A549 (cell line): ENCODE results near the gene OTOS.

Experiments
- CTCF ChIP-seq: fragments of >200 bp; sonication (Bioruptor Twin); formaldehyde crosslinking; IDR thresholded peaks from 3 replicates; pipeline ENCODE4 v1.5.1; 2016
- FOSL2 ChIP-seq, 2 experiments: fragments of 450-650 bp in 1 of 2; fragments of >200 bp in 1 of 2; sonication (Bioruptor Twin) in 1 of 2; formaldehyde crosslinking; IDR thresholded peaks; 2 replicates each; pipeline versions ENCODE4 v1.5.0 to v1.6.1; 2016 to 2020; ENCODE audit warnings: mild to moderate bottlenecking in 1 of 2, moderate library complexity in 1 of 2
- HES2 ChIP-seq: fragments of >200 bp; sonication (Bioruptor Twin); formaldehyde crosslinking; IDR thresholded peaks from 2 replicates; pipeline ENCODE4 v1.6.1; 2016
- KDM1A ChIP-seq: fragments of 200-600 bp; sonication (generic); IDR thresholded peaks from 2 replicates; pipeline ENCODE4 v1.6.1; 2016; ENCODE audit warnings: low read depth, mild to moderate bottlenecking
- MYC ChIP-seq: IDR thresholded peaks from 2 replicates; pipeline ENCODE4 v1.6.1; 2012; ENCODE audit warnings: mild to moderate bottlenecking, inconsistent platforms, low read length, improper control_type of control experiment, borderline replicate concordance
- POLR2A ChIP-seq: IDR thresholded peaks from 2 replicates; pipeline ENCODE4 v1.6.1; 2012; ENCODE audit warnings: mild to moderate bottlenecking, low read length
- ZFP36 ChIP-seq: fragments of 450-650 bp; IDR thresholded peaks from 2 replicates; pipeline ENCODE4 v1.6.1; 2014; ENCODE audit warnings: borderline replicate concordance; ENCODE audit not compliant: partially characterized antibody

DNA sequence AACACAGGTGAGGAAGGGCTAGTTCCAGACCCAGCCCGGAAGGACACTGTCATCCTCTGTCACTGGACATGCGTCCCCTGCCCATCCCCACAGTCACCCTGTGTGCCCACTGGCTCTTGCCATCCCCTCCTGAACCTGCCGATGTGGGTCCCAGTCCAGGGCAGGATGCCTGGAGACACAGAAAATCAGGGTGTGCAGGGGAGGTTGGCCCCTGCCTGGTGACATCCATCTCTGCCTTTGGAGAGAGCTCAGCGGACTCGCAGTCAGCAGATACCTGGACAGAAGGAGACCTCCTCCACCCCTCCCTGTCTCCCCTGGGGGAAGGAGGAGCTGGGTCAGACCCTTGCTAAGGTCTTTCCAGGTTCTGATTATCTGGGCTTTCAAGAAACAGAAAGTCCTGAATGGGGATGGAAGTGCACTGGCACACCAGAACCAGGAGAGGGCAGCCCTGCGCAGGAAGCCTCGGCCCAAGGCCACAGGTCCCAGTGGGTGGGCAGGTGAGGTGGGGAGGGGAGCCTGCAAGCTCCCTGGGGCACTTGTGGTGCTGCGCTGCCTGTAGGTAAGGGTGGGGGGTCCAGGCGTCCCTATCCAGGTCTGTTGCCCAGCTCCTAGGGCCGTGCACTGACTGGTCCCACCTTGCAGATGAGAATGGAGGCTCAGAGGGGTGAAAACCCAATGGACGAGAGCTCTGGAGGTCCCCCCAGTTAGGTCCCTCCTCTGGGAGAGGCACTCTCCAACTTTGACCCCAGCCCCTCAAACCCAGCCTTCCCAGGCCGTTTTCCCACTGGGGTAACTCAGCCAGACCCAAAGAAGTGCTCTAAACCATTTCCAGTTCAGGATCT is 9.7 kb upstream of the OTOS start:
- TF ChIP-seq HES2 (no peak), KDM1A (no peak), CTCF (peak; percentile 69), ZFP36 (no peak), FOSL2 (IDR thresholded peaks at IDR 0.05) (no peak), FOSL2 (CRISPR knock-in tag; IDR thresholded peaks at IDR 0.05) (no peak), POLR2A (no peak), MYC (no peak)
